Erythroblast (primary cell): ENCODE measurements around the gene UQCC5.

Experiments
- GATA1 ChIP-seq: IDR thresholded peaks from 2 replicates; pipeline ENCODE4 v1.6.1; 2011; ENCODE audit warnings: low read depth, mild to moderate bottlenecking, control low read depth, low read length, moderate library complexity
- POLR2A ChIP-seq: IDR thresholded peaks from 2 replicates; pipeline ENCODE4 v1.6.1; 2011; ENCODE audit warnings: mild to moderate bottlenecking, low read length

GRCh38 chr3:52552089-52552488 is 15.7 kb downstream of the UQCC5 start:
- TF ChIP-seq POLR2A = no peak
- no peak for TF ChIP-seq GATA1
